Chondrocyte (in vitro differentiated cells): Measurements from ENCODE around the gene PLEKHH1. TPM values are rescaled to one million over a fixed set of nuclear protein-coding genes. Genes with fewer than 3 reads are reported as not detected.

Source experiments
- DNase-seq: peaks from one replicate; pipeline ENCODE4 v3.0.0; 2021; ENCODE audit warnings: mixed read lengths, low spot score
- H3K27ac Mint-ChIP-seq: one replicate; pipeline ENCODE4 v1.8.0; 2021; ENCODE audit warnings: mild to moderate bottlenecking, moderate library complexity, mixed read lengths; ENCODE audit not compliant: unreplicated experiment
- H3K27me3 Mint-ChIP-seq: 2 replicates; pipeline ENCODE4 v1.8.0; 2021; ENCODE audit warnings: low read depth, mixed read lengths
- H3K36me3 Mint-ChIP-seq: 2 replicates; pipeline ENCODE4 v1.8.0; 2021; ENCODE audit warnings: low read depth, mixed read lengths
- H3K4me1 Mint-ChIP-seq: 2 replicates; pipeline ENCODE4 v1.8.0; 2021; ENCODE audit warnings: low read depth, mild to moderate bottlenecking, mixed read lengths
- H3K4me3 Mint-ChIP-seq: one replicate; pipeline ENCODE4 v1.8.0; 2021; ENCODE audit warnings: mild to moderate bottlenecking, moderate library complexity, mixed read lengths; ENCODE audit not compliant: unreplicated experiment
- H3K9me3 Mint-ChIP-seq: 2 replicates; pipeline ENCODE4 v1.8.0; 2021; ENCODE audit warnings: low read depth, mixed read lengths
- total RNA-seq: library from RNA; stranded (reverse); gene quantifications from 3 replicates; pipeline ENCODE4 v1.2.1, GENCODE V29; 2021
- TF ChIP-seq, protein P1 (sequence below): fragments of 200-600 bp; sonication (generic); IDR thresholded peaks from 2 replicates; pipeline ENCODE4 v1.5.0; 2021; ENCODE audit warnings: antibody characterized with exemption, mild to moderate bottlenecking, moderate library complexity

PLEKHH1 gene
- total RNA-seq, 1 donor from 2014 or later = 2.8 TPM

DNA sequence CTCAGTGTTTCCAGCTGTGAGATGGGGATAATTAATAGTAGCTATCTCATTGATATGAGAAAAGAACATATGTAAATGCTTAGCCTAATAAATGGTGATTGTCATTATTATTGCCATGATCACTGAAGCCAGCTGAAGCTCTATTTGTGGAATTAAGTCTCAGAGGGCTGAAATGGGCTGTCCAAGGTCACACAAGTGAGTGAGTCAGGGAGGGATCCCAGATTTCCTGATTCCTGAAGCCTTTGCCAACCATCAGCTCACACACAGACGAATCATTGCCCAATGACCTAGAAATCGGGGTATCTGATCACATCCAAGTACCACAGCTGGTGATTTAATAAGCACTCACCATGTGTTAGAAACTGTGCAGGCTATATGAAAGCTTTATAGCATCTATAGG lies 23.0 kb upstream of the PLEKHH1 start:
- TF ChIP-seq, protein P1, sequence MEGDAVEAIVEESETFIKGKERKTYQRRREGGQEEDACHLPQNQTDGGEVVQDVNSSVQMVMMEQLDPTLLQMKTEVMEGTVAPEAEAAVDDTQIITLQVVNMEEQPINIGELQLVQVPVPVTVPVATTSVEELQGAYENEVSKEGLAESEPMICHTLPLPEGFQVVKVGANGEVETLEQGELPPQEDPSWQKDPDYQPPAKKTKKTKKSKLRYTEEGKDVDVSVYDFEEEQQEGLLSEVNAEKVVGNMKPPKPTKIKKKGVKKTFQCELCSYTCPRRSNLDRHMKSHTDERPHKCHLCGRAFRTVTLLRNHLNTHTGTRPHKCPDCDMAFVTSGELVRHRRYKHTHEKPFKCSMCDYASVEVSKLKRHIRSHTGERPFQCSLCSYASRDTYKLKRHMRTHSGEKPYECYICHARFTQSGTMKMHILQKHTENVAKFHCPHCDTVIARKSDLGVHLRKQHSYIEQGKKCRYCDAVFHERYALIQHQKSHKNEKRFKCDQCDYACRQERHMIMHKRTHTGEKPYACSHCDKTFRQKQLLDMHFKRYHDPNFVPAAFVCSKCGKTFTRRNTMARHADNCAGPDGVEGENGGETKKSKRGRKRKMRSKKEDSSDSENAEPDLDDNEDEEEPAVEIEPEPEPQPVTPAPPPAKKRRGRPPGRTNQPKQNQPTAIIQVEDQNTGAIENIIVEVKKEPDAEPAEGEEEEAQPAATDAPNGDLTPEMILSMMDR = no peak
- DNase-seq = no peak
- no peaks in the 10 kb centered on the region for H3K4me1 Mint-ChIP-seq
- no peaks in the 10 kb centered on the region for H3K9me3 Mint-ChIP-seq
- H3K27me3 Mint-ChIP-seq = peaks cover 22% of the 10 kb centered on the region
- no peak overlapping the region for H3K27ac Mint-ChIP-seq
- H3K4me3 Mint-ChIP-seq = no peak overlapping the region
- H3K36me3 Mint-ChIP-seq = no peaks in the 10 kb centered on the region

DNA sequence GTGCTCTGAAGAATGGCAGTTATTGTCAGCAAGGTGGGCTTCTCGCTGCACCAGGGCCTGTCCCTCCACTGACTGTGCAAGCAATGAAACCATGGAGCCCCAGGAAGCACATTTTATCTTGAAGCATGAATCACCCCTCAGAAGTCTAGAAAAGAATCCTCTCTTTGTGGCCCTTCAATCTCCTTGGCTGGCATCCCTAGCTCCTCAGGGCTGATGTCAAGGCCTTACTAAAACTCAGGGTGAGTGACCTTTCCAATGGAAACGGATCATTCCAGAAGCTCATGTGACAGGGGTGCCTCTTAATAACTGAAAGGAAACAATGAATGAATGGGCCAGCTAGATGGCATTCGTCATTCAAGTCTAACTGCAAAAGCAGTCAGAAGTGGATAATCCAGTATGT lies 22.3 kb upstream of the PLEKHH1 start:
- TF ChIP-seq, protein P1 = no peak
- no peak for DNase-seq
- peaks cover 22% of the 10 kb centered on the region for H3K27me3 Mint-ChIP-seq
- H3K4me3 Mint-ChIP-seq = no peak overlapping the region
- no peaks in the 10 kb centered on the region for H3K9me3 Mint-ChIP-seq
- H3K36me3 Mint-ChIP-seq = no peaks in the 10 kb centered on the region
- H3K27ac Mint-ChIP-seq = no peak overlapping the region
- H3K4me1 Mint-ChIP-seq = no peaks in the 10 kb centered on the region

DNA sequence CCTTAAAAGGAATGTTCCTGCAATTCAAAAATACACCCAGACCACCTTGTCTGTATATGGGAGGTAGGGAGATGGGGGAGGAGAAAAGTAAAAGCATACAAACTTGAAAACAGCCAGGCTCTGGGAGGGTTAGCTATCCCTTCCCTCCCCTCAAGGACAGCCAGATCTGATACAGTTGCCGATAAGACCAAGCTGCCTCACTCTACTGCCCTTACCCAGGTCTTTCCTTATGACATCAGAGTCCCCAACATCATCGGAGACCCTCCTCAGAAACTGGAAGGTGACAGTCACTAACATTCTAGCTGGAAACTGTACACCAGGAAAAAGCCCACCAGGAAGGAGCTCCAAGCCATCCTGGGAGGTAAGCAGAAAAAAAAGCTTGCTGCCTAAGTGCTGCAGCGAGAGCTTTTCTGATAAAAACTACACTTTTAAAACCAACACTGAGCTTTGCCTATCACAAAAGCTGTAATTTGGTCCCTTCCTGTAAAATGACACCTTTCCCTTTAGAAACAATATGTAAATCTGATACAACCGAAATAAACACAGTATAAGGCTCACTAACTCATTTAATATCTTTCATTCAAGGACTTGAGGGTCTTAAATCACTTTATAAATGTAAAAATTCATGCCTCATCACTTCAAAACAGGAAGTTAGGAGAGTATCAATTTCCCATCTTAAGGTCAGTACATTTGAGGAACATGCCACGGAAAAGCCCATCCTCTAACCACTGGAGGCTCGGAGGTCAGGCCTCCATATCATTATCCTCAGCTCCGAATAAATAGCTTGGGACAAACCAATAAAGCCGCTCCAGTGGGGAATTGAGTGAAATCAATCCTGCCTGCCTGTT lies 20.4 kb upstream of the PLEKHH1 start:
- no peak for DNase-seq
- H3K27me3 Mint-ChIP-seq = peaks cover 31% of the 10 kb centered on the region
- no peaks in the 10 kb centered on the region for H3K4me1 Mint-ChIP-seq
- H3K27ac Mint-ChIP-seq = no peak overlapping the region
- H3K4me3 Mint-ChIP-seq = no peak overlapping the region
- no peaks in the 10 kb centered on the region for H3K36me3 Mint-ChIP-seq
- TF ChIP-seq, protein P1 = no peak
- no peaks in the 10 kb centered on the region for H3K9me3 Mint-ChIP-seq

DNA sequence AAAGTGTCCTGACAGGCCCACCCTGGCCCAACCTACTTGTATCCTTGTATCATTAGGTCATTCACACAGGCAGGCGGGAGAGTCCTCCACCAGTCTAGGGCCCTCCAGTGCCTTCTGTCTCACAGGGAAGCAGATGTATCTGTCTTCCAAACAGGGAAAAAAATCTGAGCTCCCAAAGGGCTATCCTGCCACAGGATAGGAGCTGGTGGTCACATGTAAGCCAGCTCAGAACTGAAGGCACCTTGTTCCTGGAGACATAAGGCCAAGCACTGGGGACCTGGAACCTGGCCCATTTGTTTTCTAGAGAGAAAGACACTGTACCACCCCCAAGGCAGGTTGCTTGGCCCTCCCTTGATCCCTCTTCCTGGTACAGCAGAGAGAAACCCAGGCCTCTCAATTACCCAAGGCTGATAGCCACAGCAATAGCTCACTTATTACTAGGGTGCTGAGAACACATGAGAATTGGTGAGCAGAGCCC lies 19.4 kb upstream of the PLEKHH1 start:
- peaks cover 28% of the 10 kb centered on the region for H3K27me3 Mint-ChIP-seq

DNA sequence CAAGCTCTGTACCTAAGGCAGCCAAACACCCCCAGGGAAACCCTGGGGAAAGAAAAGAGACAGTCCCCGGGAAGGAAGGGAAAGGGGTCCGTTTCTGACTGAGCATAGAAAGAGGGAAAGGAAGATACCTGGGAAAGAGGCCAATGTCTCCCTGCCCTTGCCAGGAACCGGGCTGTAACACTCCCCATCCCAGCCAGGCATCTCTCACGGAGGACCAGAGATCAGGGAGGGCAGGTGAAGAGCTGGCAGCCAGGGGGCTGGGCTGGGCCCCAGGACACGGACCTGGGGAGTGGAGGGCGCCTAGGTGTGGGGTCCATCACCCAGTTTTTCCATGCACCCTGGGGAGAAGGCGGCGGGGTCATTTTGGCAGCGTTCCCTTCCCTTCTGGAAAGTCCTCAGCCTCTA lies 18.9 kb upstream of the PLEKHH1 start:
- Mint-ChIP-seq H3K36me3 (no peaks in the 10 kb centered on the region), H3K4me3 (peak overlapping the region; percentile 70), H3K4me1 (no peaks in the 10 kb centered on the region), H3K27me3 (peaks cover 31% of the 10 kb centered on the region), H3K27ac (no peak overlapping the region), H3K9me3 (no peaks in the 10 kb centered on the region)
- TF ChIP-seq, protein P1 = no peak
- no peak for DNase-seq

More for the DNA sequence above, 19.4 kb upstream of the PLEKHH1 start:
- TF ChIP-seq, protein P1 = no peak
- no peak overlapping the region for H3K27ac Mint-ChIP-seq
- no peaks in the 10 kb centered on the region for H3K36me3 Mint-ChIP-seq
- no peak for DNase-seq
- no peaks in the 10 kb centered on the region for H3K9me3 Mint-ChIP-seq
- H3K4me1 Mint-ChIP-seq = no peaks in the 10 kb centered on the region
- peak overlapping the region; percentile 70 for H3K4me3 Mint-ChIP-seq
